ENCODE data around the gene TSPY4.
"Not testable (repeated sequence)": the region's sequence is repeated elsewhere in the genome, so short reads cannot be mapped to it uniquely, and the experiment has no call there.

TSPY4 gene, protein sequence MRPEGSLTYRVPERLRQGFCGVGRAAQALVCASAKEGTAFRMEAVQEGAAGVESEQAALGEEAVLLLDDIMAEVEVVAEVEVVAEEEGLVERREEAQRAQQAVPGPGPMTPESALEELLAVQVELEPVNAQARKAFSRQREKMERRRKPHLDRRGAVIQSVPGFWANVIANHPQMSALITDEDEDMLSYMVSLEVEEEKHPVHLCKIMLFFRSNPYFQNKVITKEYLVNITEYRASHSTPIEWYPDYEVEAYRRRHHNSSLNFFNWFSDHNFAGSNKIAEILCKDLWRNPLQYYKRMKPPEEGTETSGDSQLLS

DNA sequence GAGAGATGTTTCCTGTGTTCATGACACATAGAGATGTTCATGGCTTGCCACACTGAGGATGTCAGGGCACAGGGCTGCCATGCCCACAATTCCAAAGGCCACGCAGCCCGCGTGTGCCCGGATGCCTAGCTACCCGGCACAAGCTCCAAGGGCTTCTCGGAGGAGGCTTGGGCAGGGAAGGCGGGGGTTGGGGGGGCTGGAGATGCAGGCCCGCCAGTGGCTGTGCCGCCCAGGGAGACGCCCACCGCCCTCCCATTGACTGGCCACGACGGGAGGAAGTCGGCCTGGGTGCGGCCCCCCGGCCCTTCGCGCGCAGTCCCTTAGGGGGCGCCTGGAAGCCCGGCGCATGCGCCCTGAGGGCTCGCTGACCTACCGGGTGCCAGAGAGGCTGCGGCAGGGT, at the start of gene TSPY4:
Gene TSPY4 (plus strand): TSS at position 301 of the 400 bp plus-strand sequence. CDS start 46 bp downstream, at position 347.
- not testable (repeated sequence) for H3K9me3 ChIP-seq (ENCODE audit: low read length); H2AFZ ChIP-seq (ENCODE audit: low read length); H3K27ac ChIP-seq (ENCODE audit: low read depth, low read length, poor library complexity, severe bottlenecking)

DNA sequence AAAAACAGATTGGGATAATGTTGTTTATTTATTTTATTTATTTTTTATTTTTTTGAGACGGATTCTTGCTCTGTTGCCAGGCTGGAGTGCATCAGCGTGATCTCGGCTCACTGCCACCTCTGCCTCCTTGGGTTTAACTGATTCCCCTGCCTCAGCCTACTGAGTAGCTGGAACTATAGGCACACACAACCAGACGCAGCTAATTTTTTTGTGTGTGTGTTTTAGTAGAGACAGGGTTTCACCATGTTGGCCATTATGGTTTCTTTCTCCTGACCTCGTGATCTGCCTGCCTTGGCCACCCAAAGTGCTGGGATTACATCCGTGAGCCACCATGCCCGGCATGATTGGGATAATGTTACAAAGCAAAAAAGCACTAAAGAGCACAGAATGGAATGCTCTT, 16.3 kb upstream of the TSPY4 start:
- Histone ChIP-seq H3F3A (ENCODE audit: insufficient read depth, low read length) (no peaks in the 10 kb centered on the region), H3K27me3 (ENCODE audit: insufficient read depth, low read length) (no peaks in the 10 kb centered on the region), H2AFZ (ENCODE audit: low read length) (no peak overlapping the region), H3K36me3 (ENCODE audit: insufficient read depth, low read length) (no peaks in the 10 kb centered on the region), H3K9me2 (ENCODE audit: low read depth, low read length) (no peaks in the 10 kb centered on the region), H3K4me2 (ENCODE audit: low read length) (no peak overlapping the region), H3K9me3 (ENCODE audit: low read length) (no peaks in the 10 kb centered on the region), H4K20me1 (ENCODE audit: insufficient read depth, low read length) (no peaks in the 10 kb centered on the region), H3K9ac (ENCODE audit: low read length) (no peak overlapping the region), H3K4me3 (ENCODE audit: low read depth, low read length, poor library complexity, severe bottlenecking) (no peak overlapping the region), H3K27ac (ENCODE audit: low read depth, low read length, poor library complexity, severe bottlenecking) (no peak overlapping the region), H3K4me1 (ENCODE audit: insufficient read depth, low read length, severe bottlenecking) (no peaks in the 10 kb centered on the region), H3K79me2 (ENCODE audit: insufficient read depth, low read length) (no peaks in the 10 kb centered on the region)
- TF ChIP-seq, protein P1, sequence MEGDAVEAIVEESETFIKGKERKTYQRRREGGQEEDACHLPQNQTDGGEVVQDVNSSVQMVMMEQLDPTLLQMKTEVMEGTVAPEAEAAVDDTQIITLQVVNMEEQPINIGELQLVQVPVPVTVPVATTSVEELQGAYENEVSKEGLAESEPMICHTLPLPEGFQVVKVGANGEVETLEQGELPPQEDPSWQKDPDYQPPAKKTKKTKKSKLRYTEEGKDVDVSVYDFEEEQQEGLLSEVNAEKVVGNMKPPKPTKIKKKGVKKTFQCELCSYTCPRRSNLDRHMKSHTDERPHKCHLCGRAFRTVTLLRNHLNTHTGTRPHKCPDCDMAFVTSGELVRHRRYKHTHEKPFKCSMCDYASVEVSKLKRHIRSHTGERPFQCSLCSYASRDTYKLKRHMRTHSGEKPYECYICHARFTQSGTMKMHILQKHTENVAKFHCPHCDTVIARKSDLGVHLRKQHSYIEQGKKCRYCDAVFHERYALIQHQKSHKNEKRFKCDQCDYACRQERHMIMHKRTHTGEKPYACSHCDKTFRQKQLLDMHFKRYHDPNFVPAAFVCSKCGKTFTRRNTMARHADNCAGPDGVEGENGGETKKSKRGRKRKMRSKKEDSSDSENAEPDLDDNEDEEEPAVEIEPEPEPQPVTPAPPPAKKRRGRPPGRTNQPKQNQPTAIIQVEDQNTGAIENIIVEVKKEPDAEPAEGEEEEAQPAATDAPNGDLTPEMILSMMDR (IDR thresholded peaks at IDR 0.05; ENCODE audit: low read length) = no peak
- TF ChIP-seq EZH2 (IDR thresholded peaks at IDR 0.05; ENCODE audit: borderline replicate concordance, low read length) = no peak

More for the DNA sequence above, at the start of gene TSPY4:
- not testable (repeated sequence) for H3K36me3 ChIP-seq (ENCODE audit: insufficient read depth, low read length); H3K4me1 ChIP-seq (ENCODE audit: insufficient read depth, low read length, severe bottlenecking); H3K27me3 ChIP-seq (ENCODE audit: insufficient read depth, low read length); H3K9ac ChIP-seq (ENCODE audit: low read length); H3K79me2 ChIP-seq (ENCODE audit: insufficient read depth, low read length); H3K9me2 ChIP-seq (ENCODE audit: low read depth, low read length); H4K20me1 ChIP-seq (ENCODE audit: insufficient read depth, low read length); H3K4me3 ChIP-seq (ENCODE audit: low read depth, low read length, poor library complexity, severe bottlenecking); H3K4me2 ChIP-seq (ENCODE audit: low read length); H3F3A ChIP-seq (ENCODE audit: insufficient read depth, low read length)

DNA sequence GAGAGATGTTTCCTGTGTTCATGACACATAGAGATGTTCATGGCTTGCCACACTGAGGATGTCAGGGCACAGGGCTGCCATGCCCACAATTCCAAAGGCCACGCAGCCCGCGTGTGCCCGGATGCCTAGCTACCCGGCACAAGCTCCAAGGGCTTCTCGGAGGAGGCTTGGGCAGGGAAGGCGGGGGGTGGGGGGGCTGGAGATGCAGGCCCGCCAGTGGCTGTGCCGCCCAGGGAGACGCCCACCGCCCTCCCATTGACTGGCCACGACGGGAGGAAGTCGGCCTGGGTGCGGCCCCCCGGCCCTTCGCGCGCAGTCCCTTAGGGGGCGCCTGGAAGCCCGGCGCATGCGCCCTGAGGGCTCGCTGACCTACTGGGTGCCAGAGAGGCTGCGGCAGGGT, 20.2 kb downstream of the TSPY4 start, which contains the start of gene TSPY8:
Gene TSPY8 (plus strand): TSS at position 301 of the 400 bp plus-strand sequence. CDS start 46 bp downstream, at position 347.
- not testable (repeated sequence) for H3K27ac ChIP-seq (ENCODE audit: low read depth, low read length, poor library complexity, severe bottlenecking); H3K4me3 ChIP-seq (ENCODE audit: low read depth, low read length, poor library complexity, severe bottlenecking); H3K4me1 ChIP-seq (ENCODE audit: insufficient read depth, low read length, severe bottlenecking); H3K79me2 ChIP-seq (ENCODE audit: insufficient read depth, low read length); H3K9ac ChIP-seq (ENCODE audit: low read length); H3K9me3 ChIP-seq (ENCODE audit: low read length); H3K4me2 ChIP-seq (ENCODE audit: low read length); H3K36me3 ChIP-seq (ENCODE audit: insufficient read depth, low read length); H3K27me3 ChIP-seq (ENCODE audit: insufficient read depth, low read length); H3F3A ChIP-seq (ENCODE audit: insufficient read depth, low read length); H2AFZ ChIP-seq (ENCODE audit: low read length); H4K20me1 ChIP-seq (ENCODE audit: insufficient read depth, low read length); H3K9me2 ChIP-seq (ENCODE audit: low read depth, low read length)
